CD4-positive, alpha-beta T cell treated with Interleukin-2 at 100 ng/mL for 4 hours (primary cell): ENCODE data around the gene SPTB.

Experiments
- DNase-seq: peaks from one replicate; pipeline ENCODE4 v3.0.0-alpha.2; 2020; ENCODE audit warnings: low spot score

Gene SPTB

GRCh38 chr14:64789696-64790095 is 90.0 kb downstream of the SPTB start:
- no peak for DNase-seq

GRCh38 chr14:64788706-64789105 is 91.0 kb downstream of the SPTB start:
- DNase-seq: no peak

- no peak for DNase-seq
Measured at GRCh38 chr14:64787619-64788018, 92.1 kb downstream of the SPTB start.

- DNase-seq: no peak
Measured at GRCh38 chr14:64786296-64787149, 93.2 kb downstream of the SPTB start.

- no peak for DNase-seq
Measured at GRCh38 chr14:64784006-64784405, 95.7 kb downstream of the SPTB start.

- no peak for DNase-seq
Measured at GRCh38 chr14:64782196-64782595, 97.5 kb downstream of the SPTB start.

- DNase-seq: no peak
Measured at GRCh38 chr14:64779472-64779871, 100.2 kb downstream of the SPTB start.

GRCh38 chr14:64778104-64778754 is 101.5 kb downstream of the SPTB start:
- DNase-seq: no peak

- DNase-seq: no peak
Measured at GRCh38 chr14:64777461-64777860, 102.2 kb downstream of the SPTB start.

GRCh38 chr14:64775081-64775777 is 104.5 kb downstream of the SPTB start:
- no peak for DNase-seq

GRCh38 chr14:64774272-64774671 is 105.4 kb downstream of the SPTB start:
- DNase-seq: no peak

GRCh38 chr14:64773577-64773976 is 106.1 kb downstream of the SPTB start:
- DNase-seq: no peak

GRCh38 chr14:64773046-64773445 is 106.7 kb downstream of the SPTB start:
- no peak for DNase-seq

- no peak for DNase-seq
Measured at GRCh38 chr14:64772397-64772950, 107.2 kb downstream of the SPTB start.

- no peak for DNase-seq
Measured at GRCh38 chr14:64771161-64771560, 108.5 kb downstream of the SPTB start.

- DNase-seq: no peak
Measured at GRCh38 chr14:64770751-64771150, 109.0 kb downstream of the SPTB start.

- DNase-seq: no peak
Measured at GRCh38 chr14:64769096-64770020, 110.3 kb downstream of the SPTB start.

- no peak for DNase-seq
Measured at GRCh38 chr14:64768401-64769095, 111.2 kb downstream of the SPTB start.

- DNase-seq: no peak
Measured at GRCh38 chr14:64767215-64767964, 112.3 kb downstream of the SPTB start.
